Stimulated activated CD4-positive, alpha-beta T cell treated with anti-CD3 and anti-CD28 coated beads, Interleukin-1b, Interleukin-23, amount 100 ng/mL, for 24 hours (primary cell): ENCODE data around the gene OPALIN.
"Not testable (repeated sequence)": the region's sequence is repeated elsewhere in the genome, so short reads cannot be mapped to it uniquely, and the experiment has no call there.

ENCODE experiments used
- DNase-seq, 4 experiments: peaks; one replicate each; pipeline ENCODE4 v3.0.0-alpha.2; 2020; ENCODE audit warnings: low read depth in 4 of 4, low spot score in 1 of 4

OPALIN gene

DNA sequence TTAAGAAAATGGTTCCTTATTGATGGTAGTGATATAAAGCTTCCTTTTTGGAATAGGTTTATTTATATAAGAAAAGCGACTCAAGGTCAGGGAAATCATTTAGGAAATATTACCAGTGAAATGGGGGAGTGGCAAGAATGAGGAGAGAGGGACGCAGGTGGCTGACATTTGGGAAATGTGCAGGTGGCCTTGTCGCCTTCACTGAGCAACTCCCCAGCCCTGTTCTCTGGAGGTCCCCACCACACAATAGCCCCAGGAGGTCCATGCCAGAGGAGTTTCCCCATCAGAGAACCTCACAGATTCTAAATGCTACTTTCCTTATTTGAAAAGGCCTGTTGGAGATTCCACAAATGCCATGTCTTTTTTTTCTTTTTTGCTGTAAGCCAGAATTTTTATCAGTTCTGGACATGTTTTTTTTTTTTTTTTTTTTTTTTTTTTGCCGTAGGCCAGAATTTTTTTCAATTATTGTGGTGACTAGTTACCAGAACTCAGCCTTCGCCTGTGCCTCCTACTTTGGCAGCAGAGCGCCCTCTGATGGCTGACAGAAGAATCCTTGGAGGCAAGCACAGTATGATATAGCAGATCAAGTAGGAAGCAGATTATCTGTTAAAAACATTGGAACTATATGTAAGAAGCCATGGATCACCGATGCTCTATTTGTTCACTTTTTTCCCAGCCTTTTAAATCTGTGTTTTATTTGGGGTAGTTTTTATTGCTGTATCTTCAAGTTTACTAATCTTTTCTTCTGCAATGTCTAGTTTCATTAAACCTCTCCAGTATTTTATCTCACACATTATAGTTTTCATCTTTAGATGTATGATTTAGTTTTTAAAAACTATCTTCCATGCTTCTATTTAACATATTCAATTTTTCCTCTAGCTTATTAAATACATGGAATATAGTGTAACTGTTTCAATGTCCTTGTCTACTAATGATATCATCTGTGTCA lies 18.6 kb downstream of the OPALIN start:
- DNase-seq, result peak; percentile 9 to 40 (median 26)

DNA sequence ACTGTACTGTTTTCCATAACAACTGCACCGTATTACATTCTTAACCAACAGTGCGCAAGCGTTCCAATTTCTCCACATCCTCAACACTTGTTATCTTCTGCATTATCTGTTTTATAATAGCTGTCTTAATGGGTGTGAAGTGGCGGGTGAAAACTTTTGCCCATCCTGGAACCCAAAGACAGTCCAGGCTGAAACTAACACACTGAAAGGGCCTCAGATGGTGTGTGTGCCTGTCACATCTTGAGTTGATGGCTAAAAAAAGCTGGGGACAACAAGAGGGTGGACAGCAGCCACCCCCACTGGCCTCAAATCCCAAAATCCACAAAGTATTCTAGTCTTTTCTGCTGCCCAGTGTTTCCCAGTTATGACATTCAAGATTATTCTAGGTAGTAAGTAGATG lies 19.4 kb downstream of the OPALIN start:
- DNase-seq, result no peak

DNA sequence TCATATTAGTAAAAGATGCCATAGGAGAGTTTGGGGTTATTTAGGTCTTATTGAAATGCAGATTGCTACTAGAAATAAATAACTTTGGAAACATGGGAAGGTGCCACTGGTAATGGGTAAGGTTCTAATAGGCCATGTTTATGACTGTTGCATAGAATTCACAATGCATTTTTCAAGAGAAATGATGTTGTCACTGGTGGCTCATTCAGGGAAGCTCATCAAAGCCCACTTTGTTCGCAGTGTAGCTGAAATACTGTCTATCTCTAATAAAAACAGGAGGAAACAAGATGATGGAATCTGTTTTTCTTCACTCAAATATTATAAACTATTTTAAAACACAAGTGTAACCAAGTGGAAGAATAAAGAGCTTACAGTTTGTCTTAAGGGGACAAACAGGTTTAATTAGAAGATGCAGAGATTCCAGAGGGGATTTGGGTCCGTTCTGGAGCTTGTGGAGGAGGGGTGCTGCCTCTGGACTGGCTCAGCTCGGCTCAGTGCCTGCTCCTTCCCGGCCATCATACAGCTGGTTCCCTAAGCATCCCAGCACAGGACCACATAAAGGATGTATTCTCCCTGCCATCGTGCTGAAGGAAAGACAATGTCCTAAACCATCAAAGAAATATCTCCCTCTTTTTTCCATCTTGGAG lies 20.4 kb downstream of the OPALIN start:
- no peak for DNase-seq

DNA sequence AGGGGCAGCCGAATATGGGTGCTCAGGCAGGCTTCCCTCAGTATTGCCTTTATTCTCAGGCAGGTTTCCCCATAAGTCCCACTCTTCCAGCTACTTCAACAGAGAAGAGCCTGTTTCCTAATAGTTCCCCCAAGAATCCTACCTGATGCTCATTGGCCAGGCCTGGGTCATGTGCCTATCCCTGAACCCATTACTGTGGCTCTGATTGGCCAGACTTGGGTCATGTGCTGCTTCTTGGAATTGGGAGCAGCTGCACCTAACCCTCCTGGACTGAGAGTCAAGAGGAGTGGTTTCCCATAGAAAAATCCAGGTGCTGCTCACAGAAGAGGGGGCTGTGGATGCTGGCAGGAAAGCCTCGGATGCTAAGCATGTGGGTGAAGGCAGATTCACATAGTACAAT lies 21.7 kb downstream of the OPALIN start:
- no peak for DNase-seq

DNA sequence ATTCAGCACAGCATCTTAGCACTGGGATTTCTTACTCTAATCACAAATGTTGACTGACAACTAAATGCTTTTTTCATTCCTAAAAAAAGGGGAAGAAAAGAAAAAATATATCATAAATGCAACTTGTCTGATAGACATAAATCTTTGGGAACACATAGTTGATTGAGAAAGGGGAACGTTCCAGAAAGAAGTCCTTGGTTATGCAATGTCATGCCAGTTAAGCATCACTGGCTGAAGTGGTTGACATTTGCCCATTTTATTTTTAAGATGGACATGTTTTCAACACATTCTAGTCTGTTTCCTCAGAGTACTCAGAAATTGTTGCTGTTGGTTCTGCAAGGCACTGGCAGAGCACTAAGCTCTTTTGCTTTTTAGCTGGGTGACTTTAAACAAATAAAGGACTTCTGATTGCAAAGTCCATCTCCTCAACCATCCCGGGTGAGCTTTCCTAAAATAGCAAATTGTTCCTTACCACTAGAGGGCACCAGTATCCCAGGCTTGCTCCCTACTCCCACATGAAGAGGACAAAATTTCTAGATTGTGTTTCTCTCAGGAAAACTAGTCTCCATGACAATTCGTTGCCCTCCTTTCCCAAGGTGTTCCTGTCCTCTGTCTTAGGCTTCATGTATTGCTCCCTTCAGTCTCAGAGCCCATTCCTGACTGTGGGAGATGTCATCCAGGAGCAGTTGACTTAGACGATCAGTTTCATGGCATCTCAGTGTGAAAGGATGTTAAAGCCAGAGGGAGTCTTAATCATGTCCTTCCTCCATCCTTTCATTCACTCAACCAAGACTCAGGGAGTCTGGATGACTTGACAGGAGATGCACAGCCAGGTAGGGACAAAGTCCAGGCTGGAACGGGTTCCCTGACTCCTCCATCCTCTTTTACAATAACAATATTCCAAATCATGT lies 23.9 kb downstream of the OPALIN start:
- no peak for DNase-seq

DNA sequence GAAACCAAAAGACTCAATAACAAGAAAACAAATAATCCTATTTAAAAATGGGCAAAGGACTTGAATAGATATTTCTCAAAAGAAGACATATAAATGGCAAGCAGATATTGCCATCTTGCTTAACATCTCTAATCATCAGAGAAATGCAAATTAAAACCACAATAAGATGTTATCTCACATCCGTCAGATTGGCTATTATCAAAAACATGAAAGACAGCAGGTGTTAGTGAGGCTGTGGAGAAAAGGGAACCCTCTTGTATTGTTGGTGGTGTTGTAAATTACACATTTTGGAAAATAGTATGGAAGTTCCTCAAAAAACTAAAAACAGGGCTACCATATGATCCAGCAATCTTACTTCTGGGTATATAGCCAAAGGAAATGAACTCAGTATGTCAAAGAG lies 25.7 kb downstream of the OPALIN start:
- DNase-seq, result no peak

DNA sequence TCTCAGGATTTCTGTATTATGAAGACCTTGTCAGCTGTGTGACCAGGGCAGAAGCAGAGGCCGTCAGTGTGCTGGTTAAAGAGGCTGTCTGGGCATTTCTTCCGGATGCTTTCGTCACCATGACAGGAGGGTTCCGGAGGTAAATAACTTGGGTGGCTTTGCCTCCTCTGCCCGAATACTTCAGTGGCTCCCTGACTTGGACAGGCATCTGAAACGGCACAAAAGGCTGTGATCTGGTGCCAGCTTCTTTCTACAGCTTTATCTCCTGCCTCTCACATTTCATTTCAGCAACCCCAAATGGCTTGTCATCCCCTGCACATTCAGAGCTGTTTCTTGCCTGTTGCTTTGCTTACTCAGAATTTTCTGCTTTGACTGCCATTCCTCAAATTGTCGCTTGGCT lies 31.3 kb downstream of the OPALIN start:
- no peak for DNase-seq

DNA sequence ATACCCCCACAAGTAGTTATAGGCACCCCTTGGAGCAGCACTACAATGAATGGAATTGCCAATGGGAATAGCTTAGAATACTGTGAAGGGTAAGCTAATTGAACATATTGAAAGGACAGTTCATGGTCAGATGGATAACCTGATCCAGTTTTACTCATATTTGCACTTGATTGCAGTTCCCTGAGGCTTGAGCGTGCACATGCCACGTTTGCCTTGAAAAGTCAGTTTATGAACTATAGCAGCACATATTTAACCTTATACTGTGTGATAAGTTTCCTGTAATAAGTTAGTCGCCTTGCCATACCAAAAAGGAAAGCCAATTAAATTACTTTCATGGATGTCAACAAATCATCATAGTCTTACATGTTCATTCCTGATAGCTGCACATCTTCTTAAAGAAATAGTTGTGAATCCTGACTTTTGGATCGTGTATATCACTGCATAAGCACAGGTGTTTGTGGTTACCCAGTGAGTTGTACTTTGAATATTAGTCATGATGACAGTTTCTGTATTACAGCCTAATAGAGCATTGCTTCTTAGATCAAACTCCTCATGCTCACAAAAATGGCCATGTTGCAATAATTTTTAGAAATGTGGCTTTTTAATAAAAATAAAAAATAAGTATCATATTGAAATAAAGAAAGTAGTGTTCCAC lies 33.0 kb downstream of the OPALIN start:
- DNase-seq, result no peak

DNA sequence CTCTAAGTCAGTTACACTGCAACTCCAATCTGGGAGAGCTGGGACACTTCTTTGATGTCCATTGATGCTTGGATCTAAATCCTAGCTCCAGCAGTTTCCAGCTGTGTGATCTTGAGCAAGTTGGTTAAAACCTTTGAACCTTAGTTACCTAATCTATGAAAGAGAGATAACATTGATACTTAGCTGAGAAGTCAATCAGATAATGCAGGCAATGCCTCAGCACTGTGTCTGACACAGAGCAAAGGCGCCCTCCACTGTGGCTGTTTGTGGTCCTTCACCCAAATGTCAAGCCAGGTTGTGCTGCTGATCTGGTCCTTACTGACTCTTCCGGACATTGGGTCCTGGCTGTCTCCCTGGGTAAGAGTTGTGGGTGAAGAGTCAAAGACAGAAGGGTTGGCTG lies 34.4 kb downstream of the OPALIN start:
- no peak for DNase-seq

DNA sequence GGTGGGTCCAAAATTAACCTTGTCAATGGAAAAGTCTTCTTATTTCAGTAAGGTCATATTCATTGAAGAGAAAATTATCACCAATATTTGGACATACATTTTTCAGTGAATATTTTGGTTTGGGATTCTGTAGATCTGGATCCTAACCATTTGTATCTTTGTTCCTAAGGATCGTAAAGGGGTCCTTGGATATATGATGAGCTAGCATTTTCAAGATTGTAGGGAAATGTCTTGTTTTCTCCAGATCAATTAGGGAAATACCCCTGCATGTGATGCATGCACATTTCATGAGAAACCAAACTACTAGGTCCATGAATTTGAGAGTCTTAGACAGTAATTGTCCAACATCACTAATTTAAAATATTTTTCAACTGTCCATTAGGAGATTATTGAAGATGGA lies 36.5 kb downstream of the OPALIN start:
- no peak for DNase-seq

DNA sequence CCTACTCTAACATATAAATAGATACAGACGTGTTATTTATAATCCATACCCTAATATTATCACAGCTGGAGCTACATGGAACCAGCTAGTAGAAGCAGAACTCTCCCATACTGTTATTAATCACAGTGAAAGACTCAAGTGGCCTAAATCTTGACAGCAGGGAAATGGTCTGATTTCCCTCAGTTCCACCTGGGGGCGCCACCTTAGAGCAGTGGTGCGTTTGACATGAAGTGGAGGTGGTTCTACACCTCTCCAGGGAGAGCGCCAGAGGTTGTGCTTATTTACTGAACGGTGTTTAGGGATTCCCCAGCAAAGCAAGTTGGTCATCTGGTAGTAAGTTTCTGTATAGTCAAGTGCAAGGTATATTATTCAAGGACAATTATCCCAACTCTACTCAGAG lies 37.0 kb downstream of the OPALIN start:
- no peak for DNase-seq

DNA sequence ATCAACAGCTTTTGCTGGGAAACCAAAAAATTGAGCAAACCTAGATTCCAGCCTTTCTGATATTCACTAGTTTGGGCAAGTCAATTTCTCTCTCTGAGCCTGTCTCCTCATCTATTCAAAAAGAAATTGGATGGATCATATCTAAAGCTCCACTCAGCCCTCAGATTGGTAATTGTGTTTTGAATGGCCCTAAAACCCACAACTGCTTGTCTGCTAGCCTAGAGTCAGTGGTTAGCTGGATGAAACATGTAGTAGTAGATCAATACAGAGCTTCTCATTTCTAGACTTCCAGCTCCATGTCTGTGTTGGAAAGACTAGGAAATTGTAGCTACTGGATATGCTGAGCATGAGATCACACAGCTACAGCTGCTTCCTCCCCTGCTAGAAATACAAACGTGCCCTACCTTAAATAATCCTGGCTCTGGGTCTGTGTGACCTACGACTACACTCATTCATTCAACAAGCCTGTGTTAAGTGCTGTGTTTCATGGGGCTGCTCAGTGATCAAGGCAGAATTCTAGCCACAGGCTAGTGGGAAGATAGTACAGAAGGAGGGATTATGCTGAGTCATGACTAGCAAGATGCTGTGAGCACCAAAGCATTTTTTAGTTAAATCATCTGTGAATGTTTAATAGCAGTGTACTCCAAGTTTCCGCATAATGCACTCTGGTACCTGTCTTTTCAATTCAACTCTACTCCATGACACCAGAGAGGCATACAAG lies 38.9 kb downstream of the OPALIN start:
- DNase-seq, result no peak

DNA sequence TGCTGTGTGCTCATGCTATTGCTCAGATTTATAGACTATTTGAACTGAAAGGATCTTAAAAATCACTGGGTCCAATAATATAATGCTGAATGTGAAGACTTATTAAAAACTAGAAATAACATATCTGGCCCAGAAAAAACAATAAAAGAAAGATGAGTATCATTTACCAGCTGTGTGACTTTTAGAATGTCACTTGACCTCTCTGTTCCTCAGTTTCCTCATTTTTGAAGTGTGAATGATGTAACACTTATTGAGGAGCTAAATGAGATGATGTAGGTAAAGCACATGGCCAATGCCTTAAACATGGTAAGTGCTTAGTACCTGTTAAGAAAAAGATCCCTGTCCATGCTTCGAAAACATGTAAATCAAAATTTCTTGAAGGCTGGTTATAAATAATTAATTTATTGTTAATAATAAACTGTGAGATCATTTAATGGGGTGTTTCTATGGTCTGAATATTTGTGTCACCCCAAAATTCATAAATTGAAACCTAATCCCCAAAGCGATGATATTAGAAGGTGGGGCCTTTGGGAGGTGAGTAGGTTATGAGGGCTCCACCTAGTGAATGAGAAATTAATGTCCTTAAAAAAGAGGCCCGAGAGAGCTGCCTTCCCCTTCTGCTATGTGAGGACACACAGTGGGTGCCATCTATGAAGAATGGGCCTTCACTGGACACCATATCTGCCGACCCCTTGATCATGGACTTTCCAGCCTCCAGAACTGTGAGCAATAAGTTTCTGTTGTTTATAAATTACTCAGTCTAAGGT lies 41.6 kb downstream of the OPALIN start:
- DNase-seq, result no peak

DNA sequence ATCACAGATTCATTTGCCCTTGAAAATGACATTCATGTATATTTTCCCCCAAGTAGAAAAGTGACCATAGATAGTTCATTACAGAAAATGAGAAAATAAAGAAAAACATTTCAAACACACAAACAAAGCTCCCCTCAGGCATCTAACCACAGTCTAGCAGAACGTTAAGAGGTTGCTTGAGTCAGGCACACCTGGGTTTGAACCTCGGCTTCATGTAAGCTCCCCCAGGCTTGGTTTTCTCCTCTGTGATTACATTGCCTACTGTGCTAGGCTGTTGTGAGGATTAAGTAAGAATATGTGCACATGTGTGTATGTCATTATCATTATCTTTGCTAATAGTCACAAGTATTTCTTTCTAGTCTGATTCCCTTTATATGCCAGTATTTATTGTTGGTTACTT lies 45.5 kb downstream of the OPALIN start:
- DNase-seq, result no peak

DNA sequence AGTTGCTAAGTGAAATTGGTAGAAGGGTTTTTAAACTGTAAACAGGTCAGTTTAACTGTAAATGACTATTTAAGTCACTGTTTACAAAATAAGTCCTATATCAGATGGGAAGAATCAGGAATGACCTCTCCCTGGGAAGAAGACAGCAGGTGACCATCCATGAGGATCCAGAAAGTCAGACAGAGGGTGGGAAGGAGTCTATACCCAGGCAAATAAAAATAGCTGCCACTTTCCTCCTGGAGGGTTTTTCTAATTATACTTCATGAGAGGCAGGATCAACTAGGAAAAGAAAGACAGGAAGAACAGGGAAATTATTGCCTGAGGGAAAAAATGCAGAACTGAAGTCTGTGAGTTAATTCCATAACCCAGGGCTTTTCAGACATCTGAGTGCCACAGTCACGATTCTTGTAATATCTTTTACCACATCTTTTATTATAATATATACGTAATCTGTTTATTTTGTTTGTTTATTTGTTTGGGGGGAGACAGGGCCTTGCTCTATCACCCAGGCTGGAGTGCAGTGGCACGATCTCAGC lies 47.6 kb downstream of the OPALIN start:
- no peak for DNase-seq

DNA sequence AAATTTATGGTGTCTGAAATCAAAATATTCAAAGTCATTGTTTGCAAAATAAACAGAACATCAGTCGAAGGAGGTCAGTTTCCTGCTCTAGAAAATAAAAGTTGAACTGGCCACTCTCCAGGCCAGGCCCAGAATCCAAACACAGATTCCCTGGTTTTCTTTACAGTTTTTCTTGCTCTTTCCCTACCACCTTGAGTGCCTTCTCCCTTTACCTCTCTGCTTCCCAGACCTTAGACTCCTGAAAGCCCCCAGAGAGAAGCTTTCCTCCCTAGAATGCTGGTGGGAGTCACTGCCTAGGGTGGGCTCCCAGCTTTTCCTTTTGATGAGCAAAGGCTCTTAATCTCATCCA lies 48.5 kb downstream of the OPALIN start:
- DNase-seq, result no peak

DNA sequence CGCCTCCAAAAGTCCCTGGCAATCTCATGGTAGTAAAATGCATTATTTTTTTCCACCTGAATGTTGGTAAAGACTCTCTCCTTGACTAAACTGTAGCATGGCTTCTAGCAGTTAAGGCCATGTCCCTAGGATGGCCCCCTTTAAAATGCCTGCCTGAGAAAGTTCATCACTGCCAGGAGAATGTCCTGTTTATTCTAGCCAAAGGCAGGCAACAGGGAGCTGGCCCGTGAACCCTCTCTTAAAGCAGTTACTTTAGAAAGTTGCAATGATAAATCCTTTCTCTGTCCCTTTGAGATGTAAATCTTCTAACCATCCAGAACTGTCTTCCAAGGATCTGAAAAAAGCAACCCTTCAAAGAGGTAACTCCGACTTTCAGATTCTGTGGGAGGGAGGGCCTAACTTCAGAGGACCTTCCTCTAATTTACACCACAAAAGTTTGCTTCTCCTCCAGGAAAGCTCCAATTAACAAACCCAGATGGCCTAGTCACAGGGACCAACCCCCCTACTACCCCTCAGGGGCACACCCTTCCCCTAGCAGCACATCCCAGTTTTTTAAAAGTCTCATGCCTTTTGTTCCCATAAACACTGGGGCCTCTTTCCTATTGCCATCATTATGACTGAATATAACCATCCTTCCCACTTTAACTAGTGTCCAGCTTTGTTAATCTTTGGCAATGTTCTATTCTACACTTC lies 49.0 kb downstream of the OPALIN start:
- no peak for DNase-seq

DNA sequence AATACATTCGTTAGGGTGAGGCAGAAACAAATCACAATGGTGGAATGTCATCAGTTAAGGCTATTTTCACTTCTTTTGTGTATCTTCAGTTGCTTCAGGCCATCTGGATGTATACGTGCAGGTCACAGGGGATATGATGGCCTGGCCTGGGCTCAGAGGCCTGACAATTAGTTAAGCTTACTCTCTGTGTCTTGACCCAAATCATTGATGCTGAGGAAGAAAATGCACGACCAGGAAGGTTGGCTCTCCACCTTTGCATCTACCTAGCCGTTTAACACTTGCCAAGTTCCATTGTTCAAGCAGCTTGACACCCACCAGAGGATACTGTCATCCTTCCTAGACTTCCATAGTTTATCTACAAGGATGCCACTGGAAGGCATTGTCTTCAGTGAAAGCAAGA lies 49.9 kb downstream of the OPALIN start:
- not testable (repeated sequence) for DNase-seq

DNA sequence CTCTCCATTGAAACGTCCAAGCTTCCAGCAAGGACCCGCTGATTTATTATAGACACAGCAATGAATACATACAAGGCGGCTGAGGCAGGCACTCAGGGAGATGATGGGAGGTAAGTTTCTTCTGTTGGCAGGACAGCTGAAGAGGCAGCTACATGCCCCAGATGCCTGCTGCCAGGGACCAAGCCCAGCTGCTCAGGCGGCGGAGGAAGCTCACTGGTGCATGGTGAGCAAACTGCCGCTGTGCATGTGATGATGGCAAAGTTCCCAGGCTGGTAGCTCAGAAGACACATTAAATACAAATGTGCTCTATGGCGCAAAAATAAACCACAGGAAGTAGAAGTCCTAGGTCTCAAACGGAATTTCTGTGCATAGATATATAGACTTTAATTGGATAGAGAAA lies 52.3 kb downstream of the OPALIN start:
- DNase-seq, result no peak
